ENCODE data around the gene DIP2C. TPM values are rescaled to one million over a fixed set of nuclear protein-coding genes. Genes with fewer than 3 reads are reported as not detected.

Gene DIP2C
- total RNA-seq, 1 experiment from 2014 or later, result 11.0 TPM

DNA sequence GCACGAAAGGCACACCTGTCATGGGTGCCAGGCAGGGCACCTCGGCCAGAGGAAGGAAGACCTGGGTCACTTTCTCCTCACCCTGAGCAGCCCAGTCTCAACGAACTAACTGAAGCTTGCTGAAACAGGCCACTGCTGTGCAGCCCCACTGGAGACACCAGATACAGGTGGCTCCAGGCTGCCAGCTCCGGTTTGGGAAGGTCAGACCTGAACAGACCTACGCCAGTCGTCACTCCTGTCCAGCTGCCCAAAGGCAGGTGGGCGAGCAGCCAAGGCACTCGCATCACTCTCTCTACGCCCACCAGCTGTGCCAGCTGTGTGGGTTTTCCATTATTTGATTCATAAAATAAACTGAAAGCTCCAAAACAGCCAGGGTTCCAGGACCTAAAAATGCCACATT lies 298.2 kb downstream of the DIP2C start (continued):
- TF ChIP-seq ZNF416 (CRISPR knock-in tag; IDR thresholded peaks at IDR 0.05) (no peak), JAZF1 (CRISPR knock-in tag; IDR thresholded peaks at IDR 0.05) (no peak)

GRCh38 chr10:390449-391100 lies 298.9 kb downstream of the DIP2C start:
- ChIA-PET POLR2A (no interaction called here), CTCF (interaction anchor here (0.7 kb wide), 1 partner anchor 25 kb away, joined by 3 read pairs; no protein-coding TSS in a partner anchor)
- TF ChIP-seq FOXJ3 (CRISPR knock-in tag; IDR thresholded peaks at IDR 0.05; ENCODE audit: borderline replicate concordance) (no peak), TEAD4 (CRISPR knock-in tag; IDR thresholded peaks at IDR 0.05) (no peak), TEAD1 (CRISPR knock-in tag; IDR thresholded peaks at IDR 0.05) (no peak), KAT7 (CRISPR knock-in tag; IDR thresholded peaks at IDR 0.05; ENCODE audit: borderline replicate concordance) (no peak), USF2 (CRISPR knock-in tag; IDR thresholded peaks at IDR 0.05) (no peak), ZNF671 (CRISPR knock-in tag; IDR thresholded peaks at IDR 0.05) (no peak), SMAD4 (CRISPR knock-in tag; IDR thresholded peaks at IDR 0.05) (no peak), E2F1 (CRISPR knock-in tag; IDR thresholded peaks at IDR 0.05) (no peak), SMAD3 (CRISPR knock-in tag; IDR thresholded peaks at IDR 0.05; ENCODE audit: borderline replicate concordance) (no peak)
- TF ChIP-seq, protein P1, sequence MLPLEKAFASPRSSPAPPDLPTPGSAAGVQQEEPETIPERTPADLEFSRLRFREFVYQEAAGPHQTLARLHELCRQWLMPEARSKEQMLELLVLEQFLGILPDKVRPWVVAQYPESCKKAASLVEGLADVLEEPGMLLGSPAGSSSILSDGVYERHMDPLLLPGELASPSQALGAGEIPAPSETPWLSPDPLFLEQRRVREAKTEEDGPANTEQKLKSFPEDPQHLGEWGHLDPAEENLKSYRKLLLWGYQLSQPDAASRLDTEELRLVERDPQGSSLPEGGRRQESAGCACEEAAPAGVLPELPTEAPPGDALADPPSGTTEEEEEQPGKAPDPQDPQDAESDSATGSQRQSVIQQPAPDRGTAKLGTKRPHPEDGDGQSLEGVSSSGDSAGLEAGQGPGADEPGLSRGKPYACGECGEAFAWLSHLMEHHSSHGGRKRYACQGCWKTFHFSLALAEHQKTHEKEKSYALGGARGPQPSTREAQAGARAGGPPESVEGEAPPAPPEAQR (CRISPR knock-in tag; IDR thresholded peaks at IDR 0.05), result no peak
- TF ChIP-seq, protein P2, sequence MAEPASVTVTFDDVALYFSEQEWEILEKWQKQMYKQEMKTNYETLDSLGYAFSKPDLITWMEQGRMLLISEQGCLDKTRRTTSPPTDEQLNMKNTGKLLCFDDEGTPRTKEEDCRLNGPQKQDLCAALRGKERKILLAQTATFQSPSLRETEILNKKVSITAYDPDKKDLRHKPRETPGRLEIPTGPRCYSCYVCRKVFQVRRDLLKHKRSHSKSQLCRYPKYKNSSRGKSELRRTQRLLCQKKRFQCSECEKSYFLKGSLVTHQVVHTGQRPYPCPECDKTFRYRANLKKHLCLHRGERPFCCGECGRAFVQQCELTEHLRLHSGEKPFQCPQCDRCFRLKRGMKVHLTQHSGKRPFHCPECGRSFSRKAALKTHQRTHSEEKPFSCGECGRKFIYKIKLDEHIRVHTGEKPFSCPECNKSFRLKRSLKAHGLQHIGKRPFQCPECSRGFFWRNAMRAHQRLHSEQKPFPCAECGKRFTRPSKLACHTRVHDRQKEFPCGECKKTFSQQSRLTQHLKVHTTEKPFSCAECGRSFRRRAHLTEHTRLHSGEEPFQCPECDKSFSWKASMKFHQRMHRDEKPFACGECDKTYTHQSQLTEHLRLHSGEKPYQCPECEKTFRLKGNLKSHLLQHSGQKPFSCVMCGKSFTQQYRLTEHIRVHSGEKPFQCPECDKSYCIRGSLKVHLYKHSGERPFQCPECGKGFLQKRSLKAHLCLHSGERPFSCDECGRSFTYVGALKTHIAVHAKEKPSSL (CRISPR knock-in tag; conservative IDR thresholded peaks at IDR 0.05), result no peak
- TF ChIP-seq, protein P3, sequence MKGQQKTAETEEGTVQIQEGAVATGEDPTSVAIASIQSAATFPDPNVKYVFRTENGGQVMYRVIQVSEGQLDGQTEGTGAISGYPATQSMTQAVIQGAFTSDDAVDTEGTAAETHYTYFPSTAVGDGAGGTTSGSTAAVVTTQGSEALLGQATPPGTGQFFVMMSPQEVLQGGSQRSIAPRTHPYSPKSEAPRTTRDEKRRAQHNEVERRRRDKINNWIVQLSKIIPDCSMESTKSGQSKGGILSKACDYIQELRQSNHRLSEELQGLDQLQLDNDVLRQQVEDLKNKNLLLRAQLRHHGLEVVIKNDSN (CRISPR knock-in tag; IDR thresholded peaks at IDR 0.05), result no peak
- ATAC-seq, result no peak
- no peaks in the 10 kb centered on the region for H3K9me3 Mint-ChIP-seq
- peaks cover 12% of the 10 kb centered on the region for H3K4me1 Mint-ChIP-seq
- no peaks in the 10 kb centered on the region for H3K36me3 Mint-ChIP-seq
- no peak for DNase-seq (ENCODE audit: low spot score)
- H3K27ac Mint-ChIP-seq, result no peak overlapping the region
- no peaks in the 10 kb centered on the region for H3K27me3 Mint-ChIP-seq (ENCODE audit: low read depth)
- no peak overlapping the region for H3K4me3 Mint-ChIP-seq

DNA sequence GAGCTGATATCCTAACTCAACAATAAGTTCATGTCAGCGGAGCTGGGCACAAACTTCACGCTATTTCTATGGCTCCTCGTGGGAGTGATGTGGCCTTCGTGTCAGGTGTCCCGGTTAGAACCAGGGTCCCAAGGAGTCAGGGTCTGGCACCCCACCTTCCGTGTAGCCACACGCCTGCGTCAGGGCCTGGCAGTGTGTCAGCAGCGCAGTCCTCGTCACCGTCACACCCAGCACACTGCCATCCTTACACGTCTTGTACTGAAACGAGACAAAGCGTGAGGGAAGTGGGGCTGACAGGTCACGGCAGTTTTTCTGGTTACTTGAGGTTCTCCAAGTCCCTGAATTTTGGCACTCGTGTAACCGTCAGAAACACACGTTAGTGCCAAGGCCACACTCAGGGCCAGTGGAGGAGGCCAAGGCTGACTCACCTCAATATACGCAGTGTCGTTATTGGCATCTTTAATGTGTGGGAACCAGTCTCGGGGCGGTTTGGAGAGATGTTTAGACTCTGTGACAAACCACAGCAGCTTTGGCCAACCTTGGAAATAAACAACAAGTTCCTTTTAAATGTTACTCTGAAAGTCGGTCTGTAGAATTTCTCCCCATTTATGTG lies 299.5 kb downstream of the DIP2C start:
- no peaks in the 10 kb centered on the region for H3K27me3 Mint-ChIP-seq (ENCODE audit: low read depth)
- ATAC-seq (no peak), DNase-seq (ENCODE audit: low spot score) (no peak)
- H3K36me3 Mint-ChIP-seq, result no peaks in the 10 kb centered on the region
- H3K9me3 Mint-ChIP-seq, result no peaks in the 10 kb centered on the region
- ChIA-PET CTCF (no interaction called here), POLR2A (no interaction called here)
- peaks cover 12% of the 10 kb centered on the region for H3K4me1 Mint-ChIP-seq
- H3K4me3 Mint-ChIP-seq, result no peak overlapping the region
- H3K27ac Mint-ChIP-seq, result no peak overlapping the region
- no peak for TF ChIP-seq GTF2I (CRISPR knock-in tag; conservative IDR thresholded peaks at IDR 0.05)
- TF ChIP-seq, protein P4, sequence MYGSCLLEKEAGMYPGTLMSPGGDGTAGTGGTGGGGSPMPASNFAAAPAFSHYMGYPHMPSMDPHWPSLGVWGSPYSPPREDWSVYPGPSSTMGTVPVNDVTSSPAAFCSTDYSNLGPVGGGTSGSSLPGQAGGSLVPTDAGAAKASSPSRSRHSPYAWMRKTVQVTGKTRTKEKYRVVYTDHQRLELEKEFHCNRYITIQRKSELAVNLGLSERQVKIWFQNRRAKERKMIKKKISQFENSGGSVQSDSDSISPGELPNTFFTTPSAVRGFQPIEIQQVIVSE (CRISPR knock-in tag; IDR thresholded peaks at IDR 0.05; ENCODE audit: borderline replicate concordance), result no peak
- TF ChIP-seq MYBL2 (CRISPR knock-in tag; IDR thresholded peaks at IDR 0.05), result no peak
- TF ChIP-seq, protein P5, sequence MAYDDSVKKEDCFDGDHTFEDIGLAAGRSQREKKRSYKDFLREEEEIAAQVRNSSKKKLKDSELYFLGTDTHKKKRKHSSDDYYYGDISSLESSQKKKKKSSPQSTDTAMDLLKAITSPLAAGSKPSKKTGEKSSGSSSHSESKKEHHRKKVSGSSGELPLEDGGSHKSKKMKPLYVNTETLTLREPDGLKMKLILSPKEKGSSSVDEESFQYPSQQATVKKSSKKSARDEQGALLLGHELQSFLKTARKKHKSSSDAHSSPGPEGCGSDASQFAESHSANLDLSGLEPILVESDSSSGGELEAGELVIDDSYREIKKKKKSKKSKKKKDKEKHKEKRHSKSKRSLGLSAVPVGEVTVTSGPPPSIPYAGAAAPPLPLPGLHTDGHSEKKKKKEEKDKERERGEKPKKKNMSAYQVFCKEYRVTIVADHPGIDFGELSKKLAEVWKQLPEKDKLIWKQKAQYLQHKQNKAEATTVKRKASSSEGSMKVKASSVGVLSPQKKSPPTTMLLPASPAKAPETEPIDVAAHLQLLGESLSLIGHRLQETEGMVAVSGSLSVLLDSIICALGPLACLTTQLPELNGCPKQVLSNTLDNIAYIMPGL (CRISPR knock-in tag; IDR thresholded peaks at IDR 0.05), result no peak
- TF ChIP-seq NR2C2 (CRISPR knock-in tag; IDR thresholded peaks at IDR 0.05), result no peak
- TF ChIP-seq MAX (CRISPR knock-in tag; IDR thresholded peaks at IDR 0.05), result no peak
- no peak for TF ChIP-seq ZBTB43 (CRISPR knock-in tag; IDR thresholded peaks at IDR 0.05)
- TF ChIP-seq GRHL2 (CRISPR knock-in tag; IDR thresholded peaks at IDR 0.05; ENCODE audit: insufficient replicate concordance, severe bottlenecking), result no peak
- no peak for TF ChIP-seq CREM (CRISPR knock-in tag; IDR thresholded peaks at IDR 0.05)

Measured in WTC11 (cell line).